ENCODE data around the gene LZTR1.

DNA sequence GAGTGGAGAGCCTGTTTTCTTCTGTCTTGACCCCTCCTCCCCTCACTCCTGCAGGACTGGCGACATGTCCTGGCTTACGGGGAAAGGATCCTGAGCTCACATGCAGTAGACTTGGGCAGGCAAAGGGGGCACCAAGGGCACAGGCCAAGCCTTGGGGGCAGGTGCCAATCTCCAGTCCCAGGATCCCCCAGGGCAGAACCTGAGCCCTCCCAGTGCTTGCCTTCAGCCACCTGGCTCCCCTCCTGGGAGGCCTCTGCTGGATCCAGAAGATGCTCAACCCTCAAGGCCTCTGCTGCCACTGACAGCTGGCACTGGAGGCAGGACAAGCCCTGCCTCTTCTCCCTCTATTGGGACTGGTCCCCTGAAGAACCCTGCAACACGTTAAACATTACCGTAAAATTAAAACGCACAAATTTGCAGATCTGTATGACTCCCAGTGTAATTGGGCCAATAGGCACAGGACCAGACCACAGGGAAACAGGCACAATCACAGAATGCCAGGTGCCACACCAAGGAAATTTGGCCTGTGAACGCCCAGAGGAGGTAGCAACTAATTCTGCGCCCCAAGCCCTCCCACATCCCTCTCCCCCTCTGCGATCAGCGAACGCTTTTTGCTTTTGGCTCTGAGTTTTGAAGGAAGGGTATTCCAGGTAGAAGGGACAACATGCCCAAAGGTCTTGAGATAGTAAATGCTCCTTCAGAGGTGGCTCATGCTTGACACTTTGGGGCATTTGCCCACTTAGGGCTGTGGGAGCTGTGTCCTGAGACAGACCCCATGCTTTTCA, 967 bp upstream of the LZTR1 start:
- TF ChIP-seq, protein P1, sequence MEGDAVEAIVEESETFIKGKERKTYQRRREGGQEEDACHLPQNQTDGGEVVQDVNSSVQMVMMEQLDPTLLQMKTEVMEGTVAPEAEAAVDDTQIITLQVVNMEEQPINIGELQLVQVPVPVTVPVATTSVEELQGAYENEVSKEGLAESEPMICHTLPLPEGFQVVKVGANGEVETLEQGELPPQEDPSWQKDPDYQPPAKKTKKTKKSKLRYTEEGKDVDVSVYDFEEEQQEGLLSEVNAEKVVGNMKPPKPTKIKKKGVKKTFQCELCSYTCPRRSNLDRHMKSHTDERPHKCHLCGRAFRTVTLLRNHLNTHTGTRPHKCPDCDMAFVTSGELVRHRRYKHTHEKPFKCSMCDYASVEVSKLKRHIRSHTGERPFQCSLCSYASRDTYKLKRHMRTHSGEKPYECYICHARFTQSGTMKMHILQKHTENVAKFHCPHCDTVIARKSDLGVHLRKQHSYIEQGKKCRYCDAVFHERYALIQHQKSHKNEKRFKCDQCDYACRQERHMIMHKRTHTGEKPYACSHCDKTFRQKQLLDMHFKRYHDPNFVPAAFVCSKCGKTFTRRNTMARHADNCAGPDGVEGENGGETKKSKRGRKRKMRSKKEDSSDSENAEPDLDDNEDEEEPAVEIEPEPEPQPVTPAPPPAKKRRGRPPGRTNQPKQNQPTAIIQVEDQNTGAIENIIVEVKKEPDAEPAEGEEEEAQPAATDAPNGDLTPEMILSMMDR (IDR thresholded peaks at IDR 0.05; ENCODE audit: poor library complexity), result no peak
- TF ChIP-seq EZH2 (IDR thresholded peaks at IDR 0.05; ENCODE audit: borderline replicate concordance), result no peak

All from hepatocyte (in vitro differentiated cells).